ENCODE results near the gene LYZL6.

DNA sequence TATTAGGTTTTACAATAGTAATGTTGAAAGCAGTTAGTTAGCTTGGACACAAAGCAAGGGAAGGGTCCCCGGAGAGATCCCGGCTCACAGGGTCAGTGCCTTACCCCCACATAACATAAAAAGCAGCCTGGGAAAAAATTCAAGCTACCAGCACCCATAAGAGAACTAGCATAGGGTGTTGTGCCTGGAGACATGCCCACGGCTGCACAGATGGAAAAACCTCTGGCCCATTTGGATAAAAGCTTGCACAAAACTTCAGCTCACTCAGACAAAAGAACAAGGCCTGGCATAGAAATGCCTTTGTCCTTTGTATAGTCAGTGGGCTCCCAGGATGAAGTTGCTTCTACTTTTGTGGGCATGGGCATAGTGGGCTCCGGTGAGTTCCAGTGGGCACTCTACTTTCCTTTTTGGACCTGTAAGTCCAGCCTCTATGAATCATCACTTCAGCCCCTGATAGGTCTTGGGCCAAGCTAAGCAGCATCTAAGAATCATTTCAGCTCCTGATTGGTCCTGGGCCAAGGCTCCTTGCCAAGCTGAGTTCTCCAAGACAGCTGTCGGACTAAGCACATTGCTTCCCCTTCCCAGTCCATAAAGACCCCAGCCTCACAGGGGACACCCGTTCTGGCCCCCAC lies 11.6 kb downstream of the LYZL6 start:
- TF ChIP-seq, protein P1, sequence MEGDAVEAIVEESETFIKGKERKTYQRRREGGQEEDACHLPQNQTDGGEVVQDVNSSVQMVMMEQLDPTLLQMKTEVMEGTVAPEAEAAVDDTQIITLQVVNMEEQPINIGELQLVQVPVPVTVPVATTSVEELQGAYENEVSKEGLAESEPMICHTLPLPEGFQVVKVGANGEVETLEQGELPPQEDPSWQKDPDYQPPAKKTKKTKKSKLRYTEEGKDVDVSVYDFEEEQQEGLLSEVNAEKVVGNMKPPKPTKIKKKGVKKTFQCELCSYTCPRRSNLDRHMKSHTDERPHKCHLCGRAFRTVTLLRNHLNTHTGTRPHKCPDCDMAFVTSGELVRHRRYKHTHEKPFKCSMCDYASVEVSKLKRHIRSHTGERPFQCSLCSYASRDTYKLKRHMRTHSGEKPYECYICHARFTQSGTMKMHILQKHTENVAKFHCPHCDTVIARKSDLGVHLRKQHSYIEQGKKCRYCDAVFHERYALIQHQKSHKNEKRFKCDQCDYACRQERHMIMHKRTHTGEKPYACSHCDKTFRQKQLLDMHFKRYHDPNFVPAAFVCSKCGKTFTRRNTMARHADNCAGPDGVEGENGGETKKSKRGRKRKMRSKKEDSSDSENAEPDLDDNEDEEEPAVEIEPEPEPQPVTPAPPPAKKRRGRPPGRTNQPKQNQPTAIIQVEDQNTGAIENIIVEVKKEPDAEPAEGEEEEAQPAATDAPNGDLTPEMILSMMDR (IDR thresholded peaks at IDR 0.05) = no peak
- TF ChIP-seq POLR2A (IDR thresholded peaks at IDR 0.05) = no peak

All from testis (tissue), 2 donors.